ENCODE results near the gene CELF4.
"Not testable (repeated sequence)": the region's sequence is repeated elsewhere in the genome, so short reads cannot be mapped to it uniquely, and the experiment has no call there.

Gene CELF4

GRCh38 chr18:37390687-37391086 is 174.9 kb downstream of the CELF4 start:
- no peak for DNase-seq (ENCODE audit: low spot score)

DNA sequence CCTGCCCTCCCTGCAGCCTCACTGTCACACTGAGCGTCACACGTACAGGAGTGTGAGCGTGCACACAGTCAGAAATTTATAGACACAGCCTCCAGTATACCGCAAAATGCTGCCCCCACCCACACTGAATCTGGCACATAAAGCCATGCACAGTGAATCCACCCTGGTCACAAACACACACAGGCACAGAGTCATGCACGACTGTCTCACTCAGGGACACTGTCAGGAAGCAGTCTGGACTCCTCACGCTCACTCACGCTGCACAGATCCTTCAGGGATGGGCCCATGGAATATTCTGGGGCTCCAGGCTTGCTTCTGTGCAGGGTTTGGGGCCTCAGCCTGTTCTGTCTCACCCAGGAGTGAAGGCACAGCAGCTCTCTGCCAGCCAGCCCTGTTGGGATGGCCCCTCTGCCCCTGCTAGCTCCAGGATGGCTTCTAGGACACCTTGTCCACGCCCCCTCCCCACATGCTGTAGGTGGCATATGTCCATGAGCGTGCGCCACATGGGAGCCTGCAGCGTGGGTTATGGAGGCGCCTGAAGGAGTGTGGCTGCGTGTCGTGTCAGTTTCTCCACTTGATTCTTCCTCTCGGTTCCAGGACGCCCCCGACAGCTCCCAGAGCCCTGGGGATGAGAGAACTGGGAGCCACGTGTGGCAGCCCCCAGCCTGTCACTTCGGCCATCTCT is 175.8 kb downstream of the CELF4 start:
- no peak for DNase-seq (ENCODE audit: low spot score)

DNA sequence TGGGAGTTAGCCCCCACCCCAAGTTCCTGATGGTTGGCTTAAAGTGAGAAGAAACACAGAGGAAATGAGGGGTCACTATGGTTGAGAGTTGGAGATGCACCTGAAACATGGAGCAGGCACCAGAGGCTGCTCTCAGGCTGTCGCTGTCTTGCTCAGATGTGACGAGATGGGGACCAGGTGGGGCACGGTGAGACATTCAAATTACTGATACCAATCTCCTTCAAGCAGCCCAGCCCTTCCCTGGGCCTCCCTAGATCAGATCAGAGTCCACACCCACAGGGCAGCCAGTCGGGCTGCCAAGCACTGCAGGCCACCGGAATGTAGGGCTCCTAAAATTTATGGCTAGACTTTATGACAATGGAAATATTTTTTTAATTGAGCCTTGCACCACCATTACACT is 176.6 kb downstream of the CELF4 start:
- no peak for DNase-seq (ENCODE audit: low spot score)

DNA sequence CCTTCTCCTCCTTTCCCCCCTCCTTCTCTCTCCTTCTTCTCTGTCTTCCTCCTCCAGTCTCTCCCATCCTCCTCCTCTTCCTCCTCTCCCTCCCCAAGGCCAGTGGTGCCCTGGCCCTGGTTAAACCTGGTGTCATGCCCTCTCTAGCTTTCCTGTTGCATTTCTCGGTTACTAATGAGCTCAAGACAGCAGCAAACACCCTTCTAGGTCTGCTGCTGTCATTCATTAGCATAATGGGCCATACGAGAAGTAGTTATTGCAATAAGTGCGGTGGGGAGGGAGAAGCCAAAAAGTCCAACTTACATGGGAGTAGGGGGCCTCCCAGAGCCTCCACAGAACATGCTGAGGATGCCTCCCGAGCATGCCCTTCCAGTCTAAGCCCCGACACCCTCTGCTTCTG is 177.2 kb downstream of the CELF4 start:
- no peak for DNase-seq (ENCODE audit: low spot score)

DNA sequence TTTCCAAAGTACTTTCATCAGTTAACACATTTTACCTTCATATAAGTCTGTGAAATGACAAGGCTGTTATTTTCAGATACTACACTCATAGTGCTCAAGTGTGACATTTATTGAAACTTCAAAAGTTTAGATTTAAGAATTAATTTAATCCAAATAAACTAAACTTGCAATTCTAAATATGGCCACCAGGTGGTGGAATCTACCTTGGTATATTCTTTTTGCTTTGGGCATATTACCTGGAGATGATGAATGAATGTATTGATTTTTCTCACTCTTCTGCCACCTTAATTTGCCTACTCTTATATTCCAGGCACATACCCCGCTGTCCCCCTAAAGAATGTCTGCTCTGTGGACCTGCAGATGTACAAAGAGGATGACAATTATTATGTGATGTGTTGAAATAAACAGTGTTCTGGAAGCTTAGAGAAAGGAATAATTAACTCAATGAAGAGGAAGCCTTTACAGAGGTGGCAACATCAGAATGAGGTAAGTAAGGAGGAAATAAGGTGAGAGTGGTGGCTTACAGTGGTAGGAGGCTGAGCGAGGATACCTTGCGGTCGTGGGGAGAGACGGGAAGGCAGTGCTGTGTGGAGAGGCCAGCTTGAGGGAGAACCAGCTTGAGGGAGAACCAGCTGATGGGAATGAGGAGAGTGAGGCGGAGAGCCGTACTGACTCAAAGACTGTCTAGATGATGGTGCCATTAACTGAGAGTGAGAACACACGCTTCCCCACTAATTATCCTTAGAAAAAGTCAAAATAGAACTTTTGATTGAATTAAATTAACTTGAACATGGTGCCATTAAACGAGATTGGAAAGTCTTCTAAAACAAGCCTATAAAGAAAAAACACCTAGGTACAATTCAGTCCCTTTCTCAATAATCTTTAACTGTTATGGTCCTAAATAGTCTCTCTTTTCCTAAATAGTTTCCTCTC is 179.5 kb downstream of the CELF4 start:
- DNase-seq (ENCODE audit: low spot score), result no peak

- DNase-seq (ENCODE audit: low spot score), result no peak
These were observed 181.6 kb downstream of the CELF4 start for GRCh38 chr18:37383846-37384595.

DNA sequence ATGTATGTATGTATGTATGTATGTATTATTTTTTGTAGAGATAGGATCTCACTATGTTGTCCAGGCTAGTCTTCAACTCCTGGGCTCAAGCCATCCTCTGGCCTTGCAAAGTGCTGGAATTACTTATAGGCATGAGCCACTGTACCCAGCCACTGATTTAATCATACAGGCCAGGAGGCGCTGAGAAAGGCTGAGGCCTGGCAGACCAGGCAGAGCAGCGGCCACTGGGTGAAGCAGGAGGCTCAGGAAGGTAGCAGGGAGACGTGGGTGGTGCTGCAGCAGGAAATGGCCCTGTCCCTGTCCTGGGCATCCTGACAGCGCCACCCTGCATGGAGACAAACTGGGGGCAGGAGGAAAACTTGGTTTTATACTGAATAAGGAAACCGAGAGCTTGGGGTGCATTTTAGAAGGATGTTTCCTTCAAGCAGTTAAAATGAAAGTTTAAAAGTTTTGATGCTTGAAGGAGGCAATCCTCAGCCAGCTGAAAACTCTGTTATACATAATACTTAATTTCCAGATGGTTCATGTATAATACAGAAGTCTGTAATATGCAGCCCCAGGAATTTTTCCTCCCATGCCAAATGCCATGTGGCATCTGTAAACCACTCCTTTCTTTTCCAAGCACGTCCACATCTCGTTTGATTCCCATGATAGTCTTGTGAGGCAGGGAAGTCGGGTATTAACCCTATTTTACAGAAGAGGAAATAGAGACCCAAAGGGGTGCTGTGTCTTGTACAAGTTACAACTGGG is 182.4 kb downstream of the CELF4 start:
- DNase-seq (ENCODE audit: low spot score), result no peak

DNA sequence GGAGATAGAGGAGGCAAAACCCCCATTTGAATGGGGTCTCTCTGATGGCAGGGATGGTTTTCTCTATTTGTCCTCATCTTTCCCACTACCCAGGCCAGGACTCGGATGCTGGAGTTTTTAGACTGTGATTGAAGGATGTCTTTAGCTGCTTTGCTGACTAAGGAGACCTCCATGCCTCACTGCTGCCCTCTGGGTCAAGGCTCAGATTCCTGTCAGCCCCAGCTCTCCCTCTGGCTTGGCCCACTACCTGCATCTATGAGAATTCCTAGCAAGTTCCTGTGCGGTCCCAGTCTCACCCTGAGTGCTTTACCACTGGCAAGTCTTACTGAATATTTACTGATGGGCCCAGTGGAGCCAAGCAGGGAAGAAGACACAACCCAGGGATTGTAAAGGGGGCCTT is 184.0 kb downstream of the CELF4 start:
- DNase-seq (ENCODE audit: low spot score), result no peak

DNA sequence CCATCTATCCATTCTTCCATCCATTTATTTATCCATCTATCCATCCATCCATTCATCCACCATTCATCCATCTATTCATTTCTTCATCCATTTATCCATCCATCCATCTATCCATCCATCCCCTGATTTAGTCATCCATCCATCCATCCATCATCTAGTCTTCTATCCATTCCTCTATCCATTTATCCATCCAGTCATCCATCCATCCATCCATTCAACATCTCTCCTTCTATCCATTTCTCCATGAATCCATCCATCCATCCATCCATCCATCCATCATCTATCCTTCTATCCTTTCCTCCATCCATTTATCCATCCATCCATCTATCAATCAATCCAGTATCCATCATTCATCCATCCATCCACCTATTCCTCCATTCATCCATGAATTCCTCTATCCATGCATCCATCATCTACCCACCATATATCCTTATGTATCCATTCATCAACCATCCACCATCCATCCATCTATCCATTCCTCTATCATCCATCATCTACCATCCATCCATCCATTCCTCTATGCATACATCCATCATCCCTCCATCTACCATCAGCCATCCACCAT is 185.0 kb downstream of the CELF4 start:
- no peak for DNase-seq (ENCODE audit: low spot score)

GRCh38 chr18:37378336-37379010 is 187.1 kb downstream of the CELF4 start:
- no peak for DNase-seq (ENCODE audit: low spot score)

GRCh38 chr18:37375181-37375580 is 190.4 kb downstream of the CELF4 start:
- DNase-seq (ENCODE audit: low spot score), result no peak

DNA sequence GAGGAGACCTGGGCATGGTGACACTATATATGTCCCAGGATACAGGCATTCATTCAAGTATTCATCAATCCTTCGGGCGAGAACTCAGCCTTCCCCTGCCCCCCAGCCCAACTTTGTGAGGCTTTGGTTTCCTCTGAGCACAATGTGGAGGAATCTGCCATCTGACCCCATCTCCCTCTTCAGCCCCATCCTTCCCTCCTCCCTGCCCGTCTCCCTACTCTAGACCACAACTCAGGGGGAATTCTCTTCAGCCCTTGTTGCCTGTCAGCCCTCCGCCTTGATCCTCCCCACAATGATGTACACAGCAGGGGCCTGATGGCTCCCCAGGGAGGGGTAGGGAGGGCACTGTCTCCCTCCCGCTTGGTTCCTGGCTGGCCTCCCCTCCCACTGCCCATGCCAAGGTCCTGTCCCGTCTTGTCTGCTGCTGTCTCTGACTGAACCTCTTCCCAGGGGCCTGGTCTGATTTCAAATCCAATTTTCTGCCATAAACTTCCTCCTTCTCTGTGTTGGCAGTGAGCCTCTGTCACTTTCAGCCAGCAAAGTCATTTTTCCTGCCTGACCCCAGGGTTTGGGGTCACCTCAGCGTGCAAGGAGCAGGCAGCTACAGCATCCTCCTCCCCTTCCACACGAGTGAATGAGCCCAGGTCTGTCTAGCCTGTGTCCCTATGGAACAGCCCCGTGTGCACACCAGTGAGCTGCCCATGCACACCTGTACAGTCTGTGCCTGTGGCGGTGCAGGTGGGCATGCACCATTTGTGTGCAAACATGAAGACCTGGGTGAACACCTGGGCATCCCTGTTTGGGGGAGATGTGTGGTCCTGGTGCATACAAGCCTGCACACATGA is 197.3 kb downstream of the CELF4 start:
- no peak for DNase-seq (ENCODE audit: low spot score)

GRCh38 chr18:37364237-37364636 is 201.4 kb downstream of the CELF4 start:
- no peak for DNase-seq (ENCODE audit: low spot score)

GRCh38 chr18:37362158-37362890 is 203.3 kb downstream of the CELF4 start:
- no peak for DNase-seq (ENCODE audit: low spot score)

GRCh38 chr18:37361335-37362157 is 204.1 kb downstream of the CELF4 start:
- DNase-seq (ENCODE audit: low spot score), result no peak

DNA sequence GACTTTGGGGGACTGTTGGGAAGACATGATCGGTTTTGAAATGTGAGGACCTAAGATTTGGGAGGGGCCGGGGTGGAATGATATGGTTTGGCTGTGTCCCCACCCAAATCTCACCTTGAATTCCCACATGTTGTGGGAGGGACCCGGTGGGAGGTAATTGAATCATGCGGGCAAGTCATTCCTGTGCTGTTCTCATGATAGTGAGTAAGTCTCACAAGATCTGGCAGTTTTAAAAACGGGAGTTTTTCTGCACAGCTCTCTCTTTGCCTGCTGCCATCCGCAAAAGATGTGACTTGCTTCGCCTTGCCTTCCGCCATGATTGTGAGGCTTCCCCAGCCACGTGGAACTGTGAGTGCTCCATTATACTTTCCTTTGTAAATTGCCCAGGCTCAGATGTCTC is 207.5 kb downstream of the CELF4 start:
- DNase-seq (ENCODE audit: low spot score), result not testable (repeated sequence)

GRCh38 chr18:37355772-37356171 is 209.8 kb downstream of the CELF4 start:
- no peak for DNase-seq (ENCODE audit: low spot score)

DNA sequence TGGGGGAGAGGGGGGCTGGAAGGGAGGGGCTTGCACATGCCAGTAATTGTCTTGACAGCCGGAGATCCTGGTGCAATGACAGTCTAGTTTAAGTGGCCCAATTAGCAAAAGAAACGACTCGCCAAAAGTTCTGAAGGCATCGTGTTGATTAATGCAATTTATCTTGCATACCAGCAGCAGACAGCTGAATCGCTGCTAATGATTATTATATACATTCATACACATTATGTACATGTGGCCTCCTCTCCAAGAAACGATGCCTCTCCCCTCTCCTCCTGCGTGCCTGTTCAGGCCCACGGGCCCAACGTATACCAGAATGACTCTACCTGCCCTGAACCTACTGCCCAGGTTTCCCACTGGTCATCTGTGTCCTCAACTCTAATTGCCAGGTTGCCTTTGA is 214.5 kb downstream of the CELF4 start:
- no peak for DNase-seq (ENCODE audit: low spot score)
